Measurements from ENCODE around the gene TMEM39A.

The TMEM39A gene

GRCh38 chr3:119396870-119397269 is 66.5 kb downstream of the TMEM39A start:
- DNase-seq, result no peak

GRCh38 chr3:119395923-119396358 is 67.5 kb downstream of the TMEM39A start:
- no peak for DNase-seq

GRCh38 chr3:119388577-119388976 is 74.8 kb downstream of the TMEM39A start:
- DNase-seq, result no peak

GRCh38 chr3:119382134-119382533 is 81.3 kb downstream of the TMEM39A start:
- DNase-seq, result no peak

GRCh38 chr3:119380697-119381096 is 82.7 kb downstream of the TMEM39A start:
- DNase-seq, result no peak

Data from AML-193 (cell line).